Kidney tubule cell (primary cell): ENCODE results near the gene ZSWIM4.
A peak's percentile ranks its signal among the peaks of the same experiment; 100 is the strongest.
"Not testable (repeated sequence)": the region's sequence is repeated elsewhere in the genome, so short reads cannot be mapped to it uniquely, and the experiment has no call there.

ENCODE experiments used
- DNase-seq: peaks from one replicate; pipeline ENCODE4 v3.0.0-alpha.2; 2018; ENCODE audit warnings: low spot score

ZSWIM4 gene

DNA sequence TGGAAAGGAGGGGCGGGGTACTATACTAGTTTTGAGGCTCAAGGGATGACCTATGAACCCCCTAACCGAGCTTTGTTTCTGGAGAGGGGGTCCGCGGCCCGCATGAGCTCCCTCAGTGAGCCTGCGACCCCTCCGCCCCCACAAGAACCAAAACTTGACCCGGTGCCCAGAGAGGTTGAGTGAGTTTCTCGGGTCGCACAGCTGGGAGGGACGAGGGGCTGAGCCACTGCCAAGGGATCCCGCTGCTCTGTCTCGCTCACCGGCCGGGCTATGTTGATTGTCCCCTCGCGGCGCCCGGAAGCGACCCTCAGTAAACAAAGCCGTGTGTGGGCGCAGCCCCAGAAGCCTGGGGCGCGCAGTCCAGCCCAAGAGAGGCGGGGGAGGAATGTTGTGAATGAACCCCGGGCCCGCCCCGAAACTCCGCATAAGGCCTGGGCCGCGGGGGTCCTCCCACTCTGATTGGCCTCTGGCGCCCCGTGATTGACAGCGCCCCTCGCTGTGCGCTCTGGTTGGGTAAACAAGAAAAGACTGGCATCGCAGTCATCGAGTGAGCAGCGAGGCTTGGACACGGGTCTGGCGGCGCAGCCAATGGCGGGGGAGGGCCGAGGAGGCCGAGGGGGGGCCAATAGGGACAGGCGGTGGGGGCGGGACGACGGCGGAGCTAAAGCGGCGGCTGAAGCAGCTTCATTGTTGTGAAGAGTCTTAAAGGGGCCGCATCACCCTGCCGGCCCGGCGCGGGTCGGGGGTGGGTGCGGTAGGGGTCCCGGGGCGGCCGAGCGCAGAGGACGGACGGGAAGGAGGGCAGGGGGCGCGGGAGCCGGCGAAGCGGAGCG is at the start of gene ZSWIM4:
ZSWIM4 (plus strand) TSS at position 687 of the 833 bp plus-strand sequence. CDS start 206 bp downstream, outside the sequence.
- peak; percentile 99 for DNase-seq

DNA sequence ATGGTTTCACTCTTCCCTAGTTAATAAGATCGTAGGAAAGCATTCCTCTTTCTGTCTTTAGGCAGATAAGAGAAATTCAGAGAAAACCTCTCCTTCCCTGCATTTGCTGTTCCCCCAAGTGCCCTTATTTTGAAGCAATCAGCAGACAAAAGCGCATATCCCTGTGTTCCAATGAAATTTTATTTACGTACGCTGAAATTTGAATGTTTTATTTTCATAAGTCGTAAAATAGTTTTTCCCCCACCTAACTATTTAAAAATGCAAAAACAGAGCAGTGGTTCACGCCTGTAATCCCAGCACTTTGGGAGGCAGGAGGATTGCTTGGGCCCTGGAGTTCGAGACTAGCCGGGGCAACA is 48.2 kb upstream of the ZSWIM4 start:
- DNase-seq, result no peak

GRCh38 chr19:13748169-13748828 is 46.9 kb upstream of the ZSWIM4 start:
- DNase-seq, result peak; percentile 55

DNA sequence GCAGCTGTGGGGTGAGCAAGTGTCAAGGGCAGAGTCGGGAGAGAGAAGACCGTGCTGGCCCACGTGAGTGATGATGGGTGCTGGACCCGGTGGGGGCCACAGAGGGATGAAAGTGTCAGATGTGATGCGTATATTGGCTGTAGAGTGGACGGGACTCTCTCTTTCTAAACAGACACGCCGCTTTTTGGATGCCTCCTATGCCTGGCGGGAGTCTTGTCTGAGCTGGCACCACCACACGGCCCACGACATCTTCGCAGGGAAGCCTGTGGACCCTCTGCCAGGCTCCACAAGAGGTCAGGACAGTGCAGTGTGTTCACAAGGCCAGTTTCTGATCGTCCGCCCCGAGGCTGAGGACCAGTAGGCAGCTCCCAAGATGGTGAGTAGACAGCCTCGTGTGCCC is 43.8 kb upstream of the ZSWIM4 start:
- no peak for DNase-seq

- DNase-seq, result not testable (repeated sequence)
These were observed 41.6 kb upstream of the ZSWIM4 start for GRCh38 chr19:13753622-13754021.

- no peak for DNase-seq
These were observed 39.0 kb upstream of the ZSWIM4 start for GRCh38 chr19:13756210-13756609.

DNA sequence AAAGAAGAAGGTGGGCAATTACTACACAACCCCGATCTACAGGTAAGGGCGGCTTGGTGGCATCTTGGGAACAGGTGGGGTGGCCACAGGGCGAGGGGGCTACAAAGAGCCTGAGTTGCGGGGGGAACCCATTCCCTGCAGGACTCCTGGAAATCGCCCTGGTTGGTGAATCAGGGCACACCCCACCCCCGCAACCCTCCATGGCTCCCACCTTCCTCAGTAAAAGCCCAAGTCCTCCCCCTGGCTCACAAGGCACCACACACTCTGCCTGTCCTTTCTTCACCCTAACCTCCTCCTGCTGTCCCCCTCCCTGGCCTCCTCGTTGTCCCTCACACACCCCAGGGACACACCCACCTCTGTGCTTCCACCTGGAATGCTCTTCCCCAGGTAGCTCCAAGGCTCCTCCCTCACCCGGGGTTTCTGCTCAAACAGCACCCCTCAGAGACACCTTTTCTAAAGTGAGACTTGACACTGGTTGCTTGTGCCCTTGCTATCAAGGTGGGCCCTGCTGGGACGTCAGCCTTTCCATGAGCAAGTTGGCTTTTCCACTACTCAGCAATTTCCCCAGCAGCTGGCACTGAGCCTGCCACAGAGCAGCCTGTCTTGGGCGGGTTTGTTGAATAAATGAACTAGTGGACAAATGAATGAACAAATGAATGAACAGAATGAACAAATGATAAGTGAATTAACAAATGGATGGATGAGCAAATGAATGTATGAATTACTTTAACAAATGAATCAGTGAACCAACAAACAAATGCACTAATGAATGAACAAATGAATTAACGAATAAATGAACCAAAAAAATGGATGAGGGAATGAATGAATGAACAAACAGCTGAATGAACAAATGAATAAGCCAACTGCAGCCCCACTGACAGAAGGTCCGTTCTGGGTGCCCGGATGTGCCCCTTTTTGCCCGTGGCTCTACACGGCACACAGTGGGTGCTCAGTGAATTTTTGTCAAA is 37.2 kb upstream of the ZSWIM4 start:
- no peak for DNase-seq

DNA sequence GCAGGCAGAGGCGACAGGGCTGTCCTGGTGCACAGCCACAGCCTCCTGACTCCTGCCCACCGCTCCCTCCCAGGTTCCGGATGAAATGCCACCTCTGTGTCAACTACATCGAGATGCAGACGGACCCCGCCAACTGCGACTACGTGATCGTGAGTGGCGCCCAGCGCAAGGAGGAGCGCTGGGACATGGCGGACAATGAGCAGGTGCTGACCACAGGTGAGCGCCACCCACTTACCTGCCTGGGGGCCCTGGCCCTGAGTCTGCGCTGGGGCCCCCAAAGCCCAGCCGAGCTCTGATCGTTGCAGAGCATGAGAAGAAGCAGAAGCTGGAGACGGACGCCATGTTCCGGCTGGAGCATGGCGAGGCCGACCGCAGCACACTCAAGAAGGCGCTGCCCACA is 36.4 kb upstream of the ZSWIM4 start:
- DNase-seq, result no peak

GRCh38 chr19:13761423-13761822 is 33.8 kb upstream of the ZSWIM4 start:
- no peak for DNase-seq

DNA sequence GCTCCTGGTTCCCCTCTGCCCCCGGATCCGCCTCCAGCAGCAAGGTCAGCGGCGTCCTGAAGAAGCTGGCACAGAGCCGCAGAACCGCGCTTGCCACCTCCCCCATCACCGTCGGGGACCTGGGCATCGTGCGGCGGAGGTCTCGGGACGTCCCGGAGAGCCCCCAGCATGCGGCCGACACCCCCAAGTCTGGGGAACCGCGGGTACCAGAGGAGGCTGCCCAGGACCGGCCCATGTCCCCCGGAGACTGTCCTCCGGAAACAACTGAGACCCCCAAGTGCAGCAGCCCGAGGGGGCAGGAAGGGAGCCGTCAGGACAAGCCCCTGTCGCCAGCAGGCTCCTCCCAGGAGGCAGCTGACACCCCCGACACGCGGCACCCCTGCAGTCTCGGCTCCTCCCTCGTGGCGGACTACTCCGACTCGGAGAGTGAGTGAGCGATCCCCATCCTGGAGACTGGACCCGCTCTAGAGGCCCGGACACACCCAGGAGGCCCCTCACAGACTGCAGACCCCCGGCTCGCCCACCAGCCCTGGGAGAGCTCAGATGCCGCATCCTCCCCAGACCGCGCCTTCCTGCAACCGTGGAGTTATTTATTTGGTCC is 32.5 kb upstream of the ZSWIM4 start:
- DNase-seq, result no peak

GRCh38 chr19:13763265-13763664 is 32.0 kb upstream of the ZSWIM4 start:
- DNase-seq, result no peak

DNA sequence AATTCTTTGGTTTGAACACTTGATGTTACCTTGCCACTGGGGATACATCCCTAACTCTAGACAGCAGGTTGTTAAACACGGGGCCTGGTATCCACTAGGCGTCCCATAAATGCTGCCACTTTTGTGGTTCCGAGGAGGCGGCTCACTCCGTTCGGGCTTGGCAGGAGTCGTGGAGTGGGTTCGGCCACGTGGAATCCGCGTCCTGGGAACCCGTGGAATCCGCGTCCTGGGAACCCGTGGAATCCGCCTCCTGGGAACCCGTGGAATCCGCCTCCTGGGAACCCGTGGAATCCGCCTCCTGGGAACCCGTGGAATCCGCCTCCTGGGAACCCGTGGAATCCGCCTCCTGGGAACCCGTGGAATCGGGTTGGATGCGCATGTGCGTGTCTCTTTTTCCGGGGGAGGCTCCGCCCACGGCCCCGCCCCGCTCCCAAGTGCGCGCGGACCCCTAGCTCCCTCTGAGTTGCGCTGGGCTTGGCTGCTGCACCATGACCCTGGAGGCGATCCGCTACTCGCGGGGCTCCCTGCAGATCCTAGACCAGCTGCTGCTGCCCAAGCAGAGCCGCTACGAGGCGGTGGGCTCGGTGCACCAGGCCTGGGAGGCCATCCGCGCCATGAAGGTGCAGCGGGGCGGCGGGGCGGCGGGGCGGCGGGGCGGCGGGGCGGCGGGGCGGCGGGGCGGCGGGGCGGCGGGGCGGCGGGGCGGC is 31.0 kb upstream of the ZSWIM4 start, which contains the start of gene MRI1:
MRI1 (plus strand) TSS at position 422 of the 707 bp plus-strand sequence; CDS start at position 489, 67 bp downstream.
- DNase-seq, result peak; percentile 68

DNA sequence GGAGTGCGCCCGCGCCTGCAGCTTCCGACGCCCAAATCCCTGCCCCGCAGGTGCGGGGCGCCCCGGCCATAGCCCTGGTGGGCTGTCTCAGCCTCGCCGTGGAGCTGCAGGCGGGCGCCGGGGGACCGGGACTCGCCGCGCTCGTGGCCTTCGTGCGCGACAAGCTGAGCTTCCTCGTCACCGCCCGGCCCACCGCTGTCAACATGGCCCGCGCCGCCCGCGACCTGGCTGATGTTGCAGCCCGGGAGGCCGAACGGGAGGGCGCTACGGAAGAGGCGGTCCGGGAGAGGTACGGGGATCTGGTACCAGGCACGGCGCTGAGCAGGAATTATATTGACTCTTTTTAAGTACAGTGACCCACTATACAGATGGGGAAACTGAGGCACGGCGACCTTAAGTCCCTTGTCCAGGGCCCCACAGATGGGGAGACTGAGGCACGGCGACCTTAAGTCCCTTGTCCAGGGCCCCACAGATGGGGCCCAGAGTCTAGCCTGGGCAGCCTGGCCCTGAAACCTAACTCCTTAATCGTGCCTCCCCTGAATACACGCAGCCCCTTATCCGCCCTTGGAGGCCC is 30.3 kb upstream of the ZSWIM4 start:
- DNase-seq, result no peak

GRCh38 chr19:13765395-13766094 is 29.7 kb upstream of the ZSWIM4 start:
- DNase-seq, result no peak

DNA sequence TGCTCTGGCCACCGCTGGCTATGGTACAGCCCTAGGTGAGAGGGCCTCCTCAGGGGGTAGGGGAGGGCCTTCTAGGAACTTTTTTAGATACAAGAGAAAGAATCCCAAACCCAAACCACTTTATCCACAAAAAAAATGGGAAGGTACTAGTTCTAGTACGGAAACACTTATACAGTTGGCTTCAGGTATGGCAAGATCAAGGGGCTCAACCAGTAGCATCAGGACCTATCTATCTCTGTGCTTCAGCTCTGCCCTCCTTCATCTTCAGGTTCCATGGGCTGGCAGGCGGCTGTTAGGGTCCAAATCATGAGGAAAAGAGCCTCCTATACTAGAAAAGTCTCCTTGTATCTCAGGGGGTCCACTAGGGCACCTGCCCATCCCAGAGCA is 29.2 kb upstream of the ZSWIM4 start:
- DNase-seq, result no peak

DNA sequence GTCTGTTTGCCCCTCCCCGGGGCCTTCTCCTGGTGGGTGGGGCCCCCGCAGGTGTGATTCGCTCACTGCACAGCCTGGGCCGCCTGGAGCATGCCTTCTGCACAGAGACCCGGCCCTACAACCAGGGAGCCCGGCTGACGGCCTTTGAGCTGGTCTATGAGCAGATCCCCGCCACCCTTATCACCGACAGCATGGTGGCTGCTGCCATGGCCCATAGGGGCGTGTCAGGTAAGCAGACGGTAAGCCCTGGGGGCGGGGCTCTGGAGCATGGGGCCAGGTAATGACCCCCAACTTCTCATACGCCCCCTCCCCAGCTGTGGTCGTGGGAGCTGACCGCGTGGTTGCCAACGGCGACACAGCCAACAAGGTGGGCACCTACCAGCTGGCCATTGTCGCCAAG is 26.7 kb upstream of the ZSWIM4 start:
- no peak for DNase-seq

GRCh38 chr19:13770013-13770635 is 25.1 kb upstream of the ZSWIM4 start:
- DNase-seq, result peak; percentile 87

DNA sequence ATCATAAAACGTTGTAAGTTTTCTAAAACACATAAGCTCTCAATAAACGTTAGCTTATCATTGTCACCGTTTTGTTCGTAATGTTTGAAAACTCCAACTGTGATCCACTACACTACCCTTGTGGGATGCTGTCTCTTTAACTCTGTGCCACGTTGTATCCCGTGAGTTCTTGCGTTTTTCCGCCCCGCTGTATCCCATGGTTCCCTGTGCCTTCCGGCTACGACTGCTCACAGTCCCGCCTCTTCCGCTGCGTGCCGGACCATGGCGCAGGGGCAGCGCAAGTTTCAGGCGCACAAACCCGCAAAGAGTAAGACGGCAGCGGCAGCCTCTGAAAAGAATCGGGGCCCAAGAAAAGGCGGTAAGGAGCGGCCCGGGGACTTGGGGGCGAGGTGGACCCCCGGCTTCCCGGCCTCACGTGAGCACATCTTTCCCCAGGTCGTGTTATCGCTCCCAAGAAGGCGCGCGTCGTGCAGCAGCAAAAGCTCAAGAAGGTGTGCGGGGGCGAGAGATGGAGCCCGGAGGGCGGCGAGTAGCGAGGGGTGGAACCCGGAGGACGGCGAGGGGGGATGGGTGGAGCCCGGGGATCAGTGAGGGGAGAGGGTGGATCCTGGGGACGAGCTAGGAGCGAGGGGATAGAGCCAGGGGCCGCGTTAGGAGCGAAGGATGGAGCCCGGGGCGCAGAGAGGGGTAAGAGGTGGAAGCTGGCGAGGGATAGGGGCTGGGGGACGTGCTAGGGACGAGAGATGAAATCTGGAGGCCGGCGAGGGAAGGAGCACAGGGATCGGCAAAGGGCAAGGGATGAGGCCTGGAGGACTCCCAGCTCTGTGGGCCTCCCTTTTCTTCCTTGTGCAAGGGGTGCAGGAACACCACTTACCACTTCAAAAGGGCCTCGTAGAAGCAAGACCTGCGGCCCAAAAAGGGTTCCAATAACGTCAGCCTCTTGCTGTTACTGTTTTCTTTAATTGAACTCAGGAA is 20.7 kb upstream of the ZSWIM4 start, which contains the start of gene C19orf53:
C19orf53 (plus strand) TSS at position 240 of the 975 bp plus-strand sequence; CDS start at position 262, 22 bp downstream.
- DNase-seq, result peak; percentile 92
